ENCODE data around the gene CEP95.
"Not testable (repeated sequence)": the region's sequence is repeated elsewhere in the genome, so short reads cannot be mapped to it uniquely, and the experiment has no call there.

GRCh38 chr17:64577025-64577424, 70.2 kb downstream of the CEP95 start:
- TF ChIP-seq EZH2 (IDR thresholded peaks at IDR 0.05; ENCODE audit: low read depth); CTCF (conservative IDR thresholded peaks at IDR 0.05): not testable (repeated sequence)

Data from PC-9 (cell line).